ENCODE measurements around the gene NKAPD1. TPM values are rescaled to one million over a fixed set of nuclear protein-coding genes. Genes with fewer than 3 reads are reported as not detected.
A peak's percentile ranks its signal among the peaks of the same experiment; 100 is the strongest.

The NKAPD1 gene
- total and polyA plus RNA-seq, 10 of the 15 experiments (the other 5 are each of a cell fraction or from before 2014, with no cell fraction given), result 9.6 to 43.3 (median 19.2) TPM

DNA sequence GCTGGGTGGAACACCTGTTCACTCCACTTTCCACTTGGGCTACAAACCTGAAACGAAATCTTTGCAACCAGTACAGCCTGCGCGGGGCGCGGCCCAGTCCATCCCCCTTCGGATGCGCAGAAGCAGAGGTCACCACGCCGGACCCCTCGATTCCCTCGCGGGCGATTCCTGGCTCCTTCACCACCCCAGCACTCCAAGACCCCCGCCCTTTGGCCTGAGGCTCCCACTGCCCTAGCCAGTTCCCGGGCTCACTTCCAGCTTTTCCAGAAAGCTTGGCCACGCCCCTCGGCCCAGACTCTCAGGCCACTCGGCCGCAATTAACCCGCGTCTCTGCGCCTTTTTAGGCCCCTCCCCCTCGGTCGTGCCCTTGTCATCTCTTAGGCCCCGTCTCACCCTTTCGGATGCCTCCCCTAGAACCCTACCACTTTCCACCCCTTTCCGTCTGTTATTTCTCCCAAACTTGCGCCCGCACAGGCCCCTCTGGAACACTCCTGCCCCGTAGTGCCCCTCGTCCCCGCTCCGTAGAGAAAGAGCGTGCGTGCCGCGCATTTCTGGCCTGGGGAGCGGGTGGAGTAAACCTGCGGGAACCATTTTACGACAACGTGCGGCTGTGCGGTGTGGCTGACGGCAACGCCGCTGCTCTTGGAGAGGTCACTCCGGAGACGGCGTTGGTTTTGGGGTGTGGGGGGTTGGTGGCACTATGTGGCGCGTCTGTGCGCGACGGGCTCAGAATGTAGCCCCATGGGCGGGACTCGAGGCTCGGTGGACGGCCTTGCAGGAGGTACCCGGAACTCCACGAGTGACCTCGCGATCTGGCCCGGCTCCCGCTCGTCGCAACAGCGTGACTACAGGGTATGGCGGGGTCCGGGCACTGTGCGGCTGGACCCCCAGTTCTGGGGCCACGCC is 49.1 kb upstream of the NKAPD1 start, which contains the start of gene DLAT (continued):
- TF ChIP-seq ZNF217 (IDR thresholded peaks at IDR 0.05), result no peak
- no peak for TF ChIP-seq HDAC2 (IDR thresholded peaks at IDR 0.05)
- TF ChIP-seq SUZ12 (IDR thresholded peaks at IDR 0.05; ENCODE audit: unreplicated experiment), result no peak
- TF ChIP-seq STAT3 (IDR thresholded peaks at IDR 0.05; ENCODE audit: low read depth, low read length), result no peak
- no peak; the same call in 1 of the 2 replicates for TF ChIP-seq RB1 (IDR thresholded peaks at IDR 0.05; ENCODE audit: borderline replicate concordance)
- TF ChIP-seq CHD1 (IDR thresholded peaks at IDR 0.05; ENCODE audit: low read depth, low read length), result 0 out of 2 replicates have a peak, but pooled peaks have one; percentile 30
- no peak for TF ChIP-seq ASH2L (IDR thresholded peaks at IDR 0.05; ENCODE audit: borderline replicate concordance, low read depth)
- no peak for TF ChIP-seq MEF2B (IDR thresholded peaks at IDR 0.05; ENCODE audit: partially characterized antibody, poor library complexity, severe bottlenecking)
- TF ChIP-seq FOXM1 (IDR thresholded peaks at IDR 0.05; ENCODE audit: low read depth, low read length), result no peak
- no peak; the same call in none of the 2 replicates for TF ChIP-seq HDGF (IDR thresholded peaks at IDR 0.05)
- TF ChIP-seq BACH1 (IDR thresholded peaks at IDR 0.05; ENCODE audit: borderline replicate concordance), result peak; percentile 66
- TF ChIP-seq EP300 (IDR thresholded peaks at IDR 0.05; ENCODE audit: borderline replicate concordance in 1 of 2, control insufficient read depth in 1 of 2, low read depth in 2 of 2, low read length in 2 of 2), result peak; percentile 44 to 49; a peak in 1 of 4 replicates
- 0 out of 2 replicates have a peak, but pooled peaks have one; percentile 55 for TF ChIP-seq STAT1 (conservative IDR thresholded peaks at IDR 0.05)
- TF ChIP-seq HDAC6 (IDR thresholded peaks at IDR 0.05; ENCODE audit: unreplicated experiment), result no peak
- peak; percentile 33 for TF ChIP-seq DPF2 (IDR thresholded peaks at IDR 0.05)
- TF ChIP-seq PAX5 (IDR thresholded peaks at IDR 0.05; ENCODE audit: borderline replicate concordance, low read depth, low read length), result peak; percentile 35; the same call in 1 of the 2 replicates
- TF ChIP-seq, protein P1, sequence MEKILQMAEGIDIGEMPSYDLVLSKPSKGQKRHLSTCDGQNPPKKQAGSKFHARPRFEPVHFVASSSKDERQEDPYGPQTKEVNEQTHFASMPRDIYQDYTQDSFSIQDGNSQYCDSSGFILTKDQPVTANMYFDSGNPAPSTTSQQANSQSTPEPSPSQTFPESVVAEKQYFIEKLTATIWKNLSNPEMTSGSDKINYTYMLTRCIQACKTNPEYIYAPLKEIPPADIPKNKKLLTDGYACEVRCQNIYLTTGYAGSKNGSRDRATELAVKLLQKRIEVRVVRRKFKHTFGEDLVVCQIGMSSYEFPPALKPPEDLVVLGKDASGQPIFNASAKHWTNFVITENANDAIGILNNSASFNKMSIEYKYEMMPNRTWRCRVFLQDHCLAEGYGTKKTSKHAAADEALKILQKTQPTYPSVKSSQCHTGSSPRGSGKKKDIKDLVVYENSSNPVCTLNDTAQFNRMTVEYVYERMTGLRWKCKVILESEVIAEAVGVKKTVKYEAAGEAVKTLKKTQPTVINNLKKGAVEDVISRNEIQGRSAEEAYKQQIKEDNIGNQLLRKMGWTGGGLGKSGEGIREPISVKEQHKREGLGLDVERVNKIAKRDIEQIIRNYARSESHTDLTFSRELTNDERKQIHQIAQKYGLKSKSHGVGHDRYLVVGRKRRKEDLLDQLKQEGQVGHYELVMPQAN (conservative IDR thresholded peaks at IDR 0.05), result peak; percentile 57; the same call in 1 of the 2 replicates
- peak; percentile 76 for TF ChIP-seq NR2C1 (IDR thresholded peaks at IDR 0.05)
- peak; percentile 31; the same call in 1 of the 2 replicates for TF ChIP-seq MTA3 (IDR thresholded peaks at IDR 0.05; ENCODE audit: borderline replicate concordance, low read length)
- TF ChIP-seq SP1 (IDR thresholded peaks at IDR 0.05; ENCODE audit: low read depth, low read length), result no peak
- TF ChIP-seq RELA (IDR thresholded peaks at IDR 0.05; ENCODE audit: borderline replicate concordance, partially characterized antibody), result no peak
- TF ChIP-seq SMC3 (IDR thresholded peaks at IDR 0.05; ENCODE audit: borderline replicate concordance, low read length), result 0 out of 2 replicates have a peak, but pooled peaks have one; percentile 9
- TF ChIP-seq PAX8 (IDR thresholded peaks at IDR 0.05), result no peak
- no peak for TF ChIP-seq CEBPB (IDR thresholded peaks at IDR 0.05; ENCODE audit: borderline replicate concordance in 1 of 2, low read depth in 2 of 2, low read length in 2 of 2)
- no peak for TF ChIP-seq RAD21 (IDR thresholded peaks at IDR 0.05; ENCODE audit: insufficient read depth, low read depth, low read length)
- TF ChIP-seq, protein P2, sequence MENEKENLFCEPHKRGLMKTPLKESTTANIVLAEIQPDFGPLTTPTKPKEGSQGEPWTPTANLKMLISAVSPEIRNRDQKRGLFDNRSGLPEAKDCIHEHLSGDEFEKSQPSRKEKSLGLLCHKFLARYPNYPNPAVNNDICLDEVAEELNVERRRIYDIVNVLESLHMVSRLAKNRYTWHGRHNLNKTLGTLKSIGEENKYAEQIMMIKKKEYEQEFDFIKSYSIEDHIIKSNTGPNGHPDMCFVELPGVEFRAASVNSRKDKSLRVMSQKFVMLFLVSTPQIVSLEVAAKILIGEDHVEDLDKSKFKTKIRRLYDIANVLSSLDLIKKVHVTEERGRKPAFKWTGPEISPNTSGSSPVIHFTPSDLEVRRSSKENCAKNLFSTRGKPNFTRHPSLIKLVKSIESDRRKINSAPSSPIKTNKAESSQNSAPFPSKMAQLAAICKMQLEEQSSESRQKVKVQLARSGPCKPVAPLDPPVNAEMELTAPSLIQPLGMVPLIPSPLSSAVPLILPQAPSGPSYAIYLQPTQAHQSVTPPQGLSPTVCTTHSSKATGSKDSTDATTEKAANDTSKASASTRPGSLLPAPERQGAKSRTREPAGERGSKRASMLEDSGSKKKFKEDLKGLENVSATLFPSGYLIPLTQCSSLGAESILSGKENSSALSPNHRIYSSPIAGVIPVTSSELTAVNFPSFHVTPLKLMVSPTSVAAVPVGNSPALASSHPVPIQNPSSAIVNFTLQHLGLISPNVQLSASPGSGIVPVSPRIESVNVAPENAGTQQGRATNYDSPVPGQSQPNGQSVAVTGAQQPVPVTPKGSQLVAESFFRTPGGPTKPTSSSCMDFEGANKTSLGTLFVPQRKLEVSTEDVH (IDR thresholded peaks at IDR 0.05; ENCODE audit: low read depth, partially characterized antibody), result peak; percentile 74
- no peak for TF ChIP-seq SREBF2 (IDR thresholded peaks at IDR 0.05; ENCODE audit: low read length)
- no peak for TF ChIP-seq BCL11A (IDR thresholded peaks at IDR 0.05; ENCODE audit: low read depth, low read length)

All from GM12878 (cell line).